Adrenal gland (tissue), 12 donors: ENCODE data around the gene MUSTN1. TPM values are rescaled to one million over a fixed set of nuclear protein-coding genes. Genes with fewer than 3 reads are reported as not detected.

Source experiments
- DNase-seq, 7 donors: peaks; one replicate each; pipeline ENCODE4 v3.0.0-alpha.2; 2019 to 2020
- H3K27ac ChIP-seq, 5 donors: fragments of 200-600 bp; sonication (generic) in 4 of 5; 1 replicate in 3 of 5; 2 replicates in 2 of 5; pipeline versions ENCODE4 v1.5.1 to v1.8.0; 2016 to 2020; ENCODE audit warnings: mild to moderate bottlenecking in 1 of 5
- H3K27me3 ChIP-seq: fragments of 200-600 bp; 2 replicates; pipeline ENCODE4 v1.8.0; 2021
- H3K36me3 ChIP-seq, 2 donors: fragments of 200-600 bp; replicated peaks in 1 of 2; 1 replicate in 1 of 2; 2 replicates in 1 of 2; pipeline versions ENCODE4 v1.5.1 to v1.8.0; 2018 to 2022
- H3K4me1 ChIP-seq, 2 donors: fragments of 200-600 bp; replicated peaks in 1 of 2; 1 replicate in 1 of 2; 2 replicates in 1 of 2; pipeline versions ENCODE4 v1.5.1 to v1.8.0; 2018 to 2021
- H3K4me3 ChIP-seq, 4 donors: fragments of 200-600 bp; sonication (generic) in 3 of 4; one replicate each; pipeline ENCODE4 v1.5.1; 2016 to 2018
- H3K9me3 ChIP-seq, 3 donors: fragments of 200-600 bp; sonication (generic) in 1 of 3; replicated peaks in 1 of 3; 1 replicate in 2 of 3; 2 replicates in 1 of 3; pipeline versions ENCODE4 v1.5.1 to v1.8.0; 2016 to 2021
- CTCF ChIP-seq, 6 experiments: fragments of 450-650 bp in 4 of 6; fragments of 200-600 bp in 2 of 6; sonication (generic) in 1 of 6; IDR thresholded peaks; 1 replicate in 5 of 6; 2 replicates in 1 of 6; pipeline versions ENCODE4 v1.5.1 to v1.8.0; 2016 to 2021; ENCODE audit warnings: antibody characterized with exemption in 6 of 6, mild to moderate bottlenecking in 2 of 6, moderate library complexity in 1 of 6
- POLR2A ChIP-seq, 2 donors: fragments of 450-650 bp; IDR thresholded peaks; one replicate each; pipeline ENCODE4 v1.6.1; 2017; ENCODE audit warnings: antibody characterized with exemption in 2 of 2, mild to moderate bottlenecking in 2 of 2, moderate library complexity in 1 of 2
- WGBS, 4 donors: extraction: QIAGEN DNeasy Blood & Tissue Kit in 2 of 4; methylation state at CpG; one replicate each; pipeline versions ENCODE4 v1.1.5 to v1.1.7; 2013 to 2017; 5-methylcytosine and 5-hydroxymethylcytosine counted together
- intact Hi-C, 2 donors: fragments of 100-400 bp; cut with DNase I; formaldehyde crosslinking; loops; one replicate each; pipeline versions ENCODE4 v1.14.1 to v1.15.0; 2022 to 2023
- polyA plus RNA-seq, 3 donors: library from polyadenylated mRNA; stranded (reverse); fragments of 200-250 nt in 2 of 3; fragments of 350-450 nt in 1 of 3; fragmentation: Illumina TruSeq in 1 of 3; extraction: RNeasy Lipid Tissue Mini Kit (QIAGEN cat#74804) in 1 of 3; gene quantifications; one replicate each; pipeline ENCODE4 v1.2.3, GENCODE V29; 2013 to 2014
- total RNA-seq, 9 donors: library from RNA; depleted of rRNA in 4 of 9; stranded (reverse); fragments of >200 nt in 4 of 9; fragments of 120-200 nt in 1 of 9; fragmentation: NEBNext Ultra II Directional in 1 of 9; extraction: Animal tissue kit (Norgen Biotek cat#: 25700) in 1 of 9; gene quantifications; one replicate each; pipeline versions ENCODE4 v1.1.0 to v1.2.4, GENCODE V29; 2013 to 2023
- donor health status: healthy with polysubstance abuse.
- donor health status: Bipolar disorder and iron deficiency.
- donor health status: DM: yes; HTN: yes; CAD: no.
- donor health status: DM: no; HTN: no; CAD: no.
- donor health status: DM: no; HTN: no; CAD: no.
- donor health status: DM: yes; HTN: yes; CAD: no.

The MUSTN1 gene
- total and polyA plus RNA-seq, 12 donors, result 0.50 to 128 (median 2.2) TPM; not detected in 4

- DNase-seq, result no peak
- H3K27ac ChIP-seq, result no peak overlapping the region
- H3K9me3 ChIP-seq, result no peaks in the 10 kb centered on the region
- TF ChIP-seq CTCF (IDR thresholded peaks at IDR 0.05), result no peak
- TF ChIP-seq POLR2A (IDR thresholded peaks at IDR 0.05), result no peak
- WGBS, 4 donors, result 81 to 93% (median 89%) methylated on average over 7 to 13 of the region's 13 CpGs
- H3K36me3 ChIP-seq, result no peaks in the 10 kb centered on the region
- no peaks in the 10 kb centered on the region for H3K4me1 ChIP-seq
- H3K27me3 ChIP-seq, result no peaks in the 10 kb centered on the region
- intact Hi-C loops, result no loop called here
- H3K4me3 ChIP-seq, result no peak overlapping the region
These were observed 44.1 kb downstream of the MUSTN1 start for GRCh38 chr3:52790741-52791140.

GRCh38 chr3:52790337-52790736 is 44.5 kb downstream of the MUSTN1 start:
- intact Hi-C loops, result no loop called here
- no peak overlapping the region for H3K27ac ChIP-seq
- no peaks in the 10 kb centered on the region for H3K9me3 ChIP-seq
- TF ChIP-seq POLR2A (IDR thresholded peaks at IDR 0.05) (no peak), CTCF (IDR thresholded peaks at IDR 0.05) (no peak)
- DNase-seq, result no peak
- no peaks in the 10 kb centered on the region for H3K36me3 ChIP-seq
- H3K4me3 ChIP-seq, result no peak overlapping the region
- 75 to 82% (median 80%) methylated on average over 2 to 7 of the region's 7 CpGs for WGBS, 4 donors
- no peaks in the 10 kb centered on the region for H3K4me1 ChIP-seq
- no peaks in the 10 kb centered on the region for H3K27me3 ChIP-seq

GRCh38 chr3:52789746-52790040 is 45.1 kb downstream of the MUSTN1 start:
- intact Hi-C loops, result no loop called here
- 88 to 94% (median 91%) methylated on average over 3 to 6 of the region's 6 CpGs for WGBS, 4 donors
- Histone ChIP-seq H3K36me3 (no peaks in the 10 kb centered on the region), H3K27ac (no peak overlapping the region), H3K27me3 (no peaks in the 10 kb centered on the region), H3K4me3 (no peak overlapping the region), H3K9me3 (no peaks in the 10 kb centered on the region), H3K4me1 (no peaks in the 10 kb centered on the region)
- TF ChIP-seq CTCF (IDR thresholded peaks at IDR 0.05) (no peak), POLR2A (IDR thresholded peaks at IDR 0.05) (no peak)
- no peak for DNase-seq

GRCh38 chr3:52788890-52789745 is 45.7 kb downstream of the MUSTN1 start:
- Histone ChIP-seq H3K9me3 (no peaks in the 10 kb centered on the region), H3K27me3 (no peaks in the 10 kb centered on the region), H3K4me1 (no peaks in the 10 kb centered on the region), H3K36me3 (no peaks in the 10 kb centered on the region), H3K27ac (no peak overlapping the region), H3K4me3 (no peak overlapping the region)
- no peak for TF ChIP-seq POLR2A (IDR thresholded peaks at IDR 0.05)
- no peak for TF ChIP-seq CTCF (IDR thresholded peaks at IDR 0.05)
- 80 to 89% (median 85%) methylated on average over 10 to 16 of the region's 16 CpGs for WGBS, 4 donors
- intact Hi-C loops, result no loop called here
- no peak for DNase-seq
